Cardiac muscle cell (in vitro differentiated cells and primary cell): Measurements from ENCODE around the gene CHST13. TPM values are rescaled to one million over a fixed set of nuclear protein-coding genes. Genes with fewer than 3 reads are reported as not detected.

ENCODE experiments used
- DNase-seq, 2 donors: peaks; one replicate each; pipeline versions ENCODE4 v3.0.0 to v3.0.0-alpha.2; 2010 to 2017; ENCODE audit warnings: low read depth in 1 of 2, low spot score in 1 of 2
- H3K27ac ChIP-seq: fragments of 200-600 bp; sonication (generic); 2 replicates; pipeline ENCODE4 v1.5.1; 2016
- H3K27me3 ChIP-seq: fragments of 200-600 bp; sonication (generic); 2 replicates; pipeline ENCODE4 v1.6.0; 2016; ENCODE audit warnings: control low read depth
- H3K36me3 ChIP-seq: fragments of 200-600 bp; sonication (generic); 2 replicates; pipeline ENCODE4 v1.5.1; 2016; ENCODE audit warnings: control low read depth
- H3K4me1 ChIP-seq: fragments of 200-600 bp; sonication (generic); 2 replicates; pipeline ENCODE4 v1.8.1; 2017; ENCODE audit warnings: low read depth, mild to moderate bottlenecking, mixed run types
- H3K4me3 ChIP-seq: fragments of 200-600 bp; sonication (generic); 2 replicates; pipeline ENCODE4 v1.5.1; 2016; ENCODE audit warnings: mild to moderate bottlenecking
- H3K9me3 ChIP-seq: fragments of 200-600 bp; sonication (generic); 2 replicates; pipeline ENCODE4 v1.5.1; 2017; ENCODE audit warnings: low read depth, mild to moderate bottlenecking, control low read depth
- CTCF ChIP-seq: IDR thresholded peaks from 2 replicates; pipeline ENCODE4 v1.5.1; 2012; ENCODE audit warnings: low read depth, mild to moderate bottlenecking, low read length
- polyA plus RNA-seq: library from polyadenylated mRNA; unstranded; fragments of >200 nt; fragmentation: Nextera tagmentation; extraction: Ambion mirVana; gene quantifications from 2 replicates; pipeline ENCODE4 v1.2.1, GENCODE V29; 2016
- total RNA-seq: library from RNA; depleted of rRNA; stranded (reverse); fragments of >200 nt; gene quantifications from 2 replicates; pipeline ENCODE4 v1.2.3, GENCODE V29; 2016

The CHST13 gene
- total and polyA plus RNA-seq, 2 experiments from 2014 or later: 0.89 to 1.8 TPM

- Histone ChIP-seq H3K27ac (no peak overlapping the region), H3K27me3 (no peaks in the 10 kb centered on the region), H3K4me3 (no peak overlapping the region), H3K4me1 (no peaks in the 10 kb centered on the region), H3K9me3 (no peaks in the 10 kb centered on the region), H3K36me3 (no peaks in the 10 kb centered on the region)
- DNase-seq: no peak
- TF ChIP-seq CTCF: no peak
These were observed 25.5 kb upstream of the CHST13 start for GRCh38 chr3:126498461-126498860.

- DNase-seq: no peak
- Histone ChIP-seq H3K9me3 (no peaks in the 10 kb centered on the region), H3K4me1 (no peaks in the 10 kb centered on the region), H3K4me3 (no peak overlapping the region), H3K36me3 (no peaks in the 10 kb centered on the region), H3K27ac (no peak overlapping the region), H3K27me3 (no peaks in the 10 kb centered on the region)
- TF ChIP-seq CTCF: no peak
These were observed 25.0 kb upstream of the CHST13 start for GRCh38 chr3:126498929-126499328.

GRCh38 chr3:126499401-126499800 lies 24.6 kb upstream of the CHST13 start:
- Histone ChIP-seq H3K4me1 (no peaks in the 10 kb centered on the region), H3K27me3 (no peaks in the 10 kb centered on the region), H3K4me3 (no peak overlapping the region), H3K36me3 (no peaks in the 10 kb centered on the region), H3K9me3 (no peaks in the 10 kb centered on the region), H3K27ac (no peak overlapping the region)
- no peak for DNase-seq
- no peak for TF ChIP-seq CTCF

- no peak for TF ChIP-seq CTCF
- no peak for DNase-seq
- Histone ChIP-seq H3K27ac (no peak overlapping the region), H3K9me3 (no peaks in the 10 kb centered on the region), H3K4me1 (no peaks in the 10 kb centered on the region), H3K36me3 (no peaks in the 10 kb centered on the region), H3K4me3 (no peak overlapping the region), H3K27me3 (no peaks in the 10 kb centered on the region)
These were observed 23.9 kb upstream of the CHST13 start for GRCh38 chr3:126500016-126500415.

GRCh38 chr3:126501054-126501453 lies 22.9 kb upstream of the CHST13 start:
- Histone ChIP-seq H3K4me1 (no peaks in the 10 kb centered on the region), H3K27ac (no peak overlapping the region), H3K36me3 (no peaks in the 10 kb centered on the region), H3K9me3 (no peaks in the 10 kb centered on the region), H3K4me3 (no peak overlapping the region), H3K27me3 (no peaks in the 10 kb centered on the region)
- no peak for DNase-seq
- no peak for TF ChIP-seq CTCF

- DNase-seq: peak in 1 of 2 donors; percentile 11
- Histone ChIP-seq H3K4me3 (no peak overlapping the region), H3K27ac (no peak overlapping the region), H3K27me3 (no peaks in the 10 kb centered on the region), H3K4me1 (no peaks in the 10 kb centered on the region), H3K36me3 (no peaks in the 10 kb centered on the region), H3K9me3 (no peaks in the 10 kb centered on the region)
- no peak for TF ChIP-seq CTCF
These were observed 22.2 kb upstream of the CHST13 start for GRCh38 chr3:126501736-126502135.
